Superior temporal gyrus (tissue), 1 donor: ENCODE measurements around the gene ISM1.
A peak's percentile ranks its signal among the peaks of the same experiment; 100 is the strongest.

ENCODE experiments used
- DNase-seq: peaks from one replicate; pipeline ENCODE4 v3.0.0-alpha.2; 2016; ENCODE audit errors: extremely low spot score

The ISM1 gene

GRCh38 chr20:13283869-13284829 lies 63.1 kb downstream of the ISM1 start:
- no peak for DNase-seq

GRCh38 chr20:13284830-13285229 lies 63.8 kb downstream of the ISM1 start:
- DNase-seq = no peak

GRCh38 chr20:13285408-13285807 lies 64.3 kb downstream of the ISM1 start:
- DNase-seq = no peak

- no peak for DNase-seq
These were observed 65.0 kb downstream of the ISM1 start for GRCh38 chr20:13286052-13286451.

- no peak for DNase-seq
These were observed 65.5 kb downstream of the ISM1 start for GRCh38 chr20:13286607-13287006.

GRCh38 chr20:13288357-13288756 lies 67.3 kb downstream of the ISM1 start:
- no peak for DNase-seq

GRCh38 chr20:13289031-13289430 lies 68.0 kb downstream of the ISM1 start:
- DNase-seq = no peak

- no peak for DNase-seq
These were observed 69.7 kb downstream of the ISM1 start for GRCh38 chr20:13290724-13291123.

- no peak for DNase-seq
These were observed 70.1 kb downstream of the ISM1 start for GRCh38 chr20:13291157-13291556.

GRCh38 chr20:13292201-13292885 lies 71.3 kb downstream of the ISM1 start:
- no peak for DNase-seq

- DNase-seq = no peak
These were observed 73.4 kb downstream of the ISM1 start for GRCh38 chr20:13294522-13294921.

GRCh38 chr20:13295637-13296036 lies 74.6 kb downstream of the ISM1 start:
- no peak for DNase-seq

GRCh38 chr20:13296070-13296469 lies 75.0 kb downstream of the ISM1 start:
- DNase-seq = no peak

GRCh38 chr20:13297147-13297899 lies 76.2 kb downstream of the ISM1 start:
- no peak for DNase-seq

- DNase-seq = no peak
These were observed 77.8 kb downstream of the ISM1 start for GRCh38 chr20:13298692-13299373.

GRCh38 chr20:13299401-13299800 lies 78.3 kb downstream of the ISM1 start:
- DNase-seq = no peak

- DNase-seq = no peak
These were observed 80.5 kb downstream of the ISM1 start for GRCh38 chr20:13301596-13301995.

GRCh38 chr20:13302647-13303450 lies 81.8 kb downstream of the ISM1 start:
- DNase-seq = peak; percentile 32

- no peak for DNase-seq
These were observed 84.2 kb downstream of the ISM1 start for GRCh38 chr20:13305284-13305683.

- DNase-seq = no peak
These were observed 86.6 kb downstream of the ISM1 start for GRCh38 chr20:13307562-13308163.
